ENCODE measurements around the gene LTBP1.
"Not testable (repeated sequence)": the region's sequence is repeated elsewhere in the genome, so short reads cannot be mapped to it uniquely, and the experiment has no call there.

The LTBP1 gene

DNA sequence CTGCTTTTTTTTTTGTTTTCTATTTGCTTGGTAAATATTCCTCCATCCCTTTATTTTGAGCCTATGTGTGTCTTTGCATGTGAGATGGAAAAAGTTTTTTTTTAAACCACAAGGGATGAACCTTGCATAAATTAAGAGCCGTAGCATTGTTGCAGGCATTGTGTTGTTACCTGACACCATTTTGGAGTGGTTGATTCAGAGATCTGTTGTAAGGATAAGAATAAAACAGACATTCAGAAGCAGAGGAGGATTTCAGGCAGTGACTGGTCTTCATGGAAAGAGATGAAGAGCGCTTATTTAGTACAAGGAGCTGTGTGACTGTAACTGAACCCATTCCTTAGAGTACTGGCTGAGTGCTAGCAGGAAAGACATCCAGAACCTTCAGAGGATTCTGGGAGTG is 101.2 kb downstream of the LTBP1 start:
- DNase-seq: no peak

- DNase-seq: no peak
Measured at GRCh38 chr2:33051586-33052360, 105.0 kb downstream of the LTBP1 start.

DNA sequence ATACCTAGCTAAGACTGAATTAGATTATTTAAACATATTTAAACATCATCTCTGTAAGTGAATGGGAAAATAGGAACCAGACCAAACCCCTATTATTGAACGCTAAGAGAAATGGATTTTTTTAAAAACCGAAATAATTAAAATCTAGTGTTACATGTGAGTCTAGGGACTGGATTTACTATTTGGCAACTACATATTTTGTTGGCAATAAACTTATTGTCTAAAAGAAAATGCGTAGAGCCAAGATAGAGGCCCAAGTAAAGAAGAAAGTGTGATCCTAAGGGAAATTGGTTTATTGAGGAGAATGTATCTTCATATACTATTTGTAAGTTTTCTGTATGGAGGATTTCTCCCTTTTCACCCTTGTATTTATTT is 105.6 kb downstream of the LTBP1 start:
- DNase-seq: no peak

GRCh38 chr2:33052795-33053194 is 106.0 kb downstream of the LTBP1 start:
- DNase-seq: not testable (repeated sequence)

DNA sequence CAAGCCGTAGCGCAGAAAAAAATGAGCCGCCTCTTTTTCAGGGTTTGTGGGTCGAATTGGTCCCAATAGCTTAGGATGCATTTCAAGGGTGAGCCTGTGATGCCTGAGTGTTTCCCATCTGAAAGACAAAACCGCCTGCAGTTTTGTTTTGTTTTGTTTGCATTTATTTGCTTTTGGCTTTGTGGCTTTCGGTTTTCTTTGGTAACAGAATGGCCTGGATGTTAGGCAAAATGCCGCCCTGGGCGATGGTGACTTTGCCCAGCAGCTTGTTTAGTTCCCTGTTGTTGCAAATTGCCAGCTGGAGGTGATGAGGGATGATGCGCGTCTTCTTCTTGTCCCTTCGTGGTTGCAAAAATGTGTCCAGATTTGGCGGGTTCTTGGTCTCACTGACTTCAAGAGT is 109.4 kb downstream of the LTBP1 start:
- DNase-seq: no peak

DNA sequence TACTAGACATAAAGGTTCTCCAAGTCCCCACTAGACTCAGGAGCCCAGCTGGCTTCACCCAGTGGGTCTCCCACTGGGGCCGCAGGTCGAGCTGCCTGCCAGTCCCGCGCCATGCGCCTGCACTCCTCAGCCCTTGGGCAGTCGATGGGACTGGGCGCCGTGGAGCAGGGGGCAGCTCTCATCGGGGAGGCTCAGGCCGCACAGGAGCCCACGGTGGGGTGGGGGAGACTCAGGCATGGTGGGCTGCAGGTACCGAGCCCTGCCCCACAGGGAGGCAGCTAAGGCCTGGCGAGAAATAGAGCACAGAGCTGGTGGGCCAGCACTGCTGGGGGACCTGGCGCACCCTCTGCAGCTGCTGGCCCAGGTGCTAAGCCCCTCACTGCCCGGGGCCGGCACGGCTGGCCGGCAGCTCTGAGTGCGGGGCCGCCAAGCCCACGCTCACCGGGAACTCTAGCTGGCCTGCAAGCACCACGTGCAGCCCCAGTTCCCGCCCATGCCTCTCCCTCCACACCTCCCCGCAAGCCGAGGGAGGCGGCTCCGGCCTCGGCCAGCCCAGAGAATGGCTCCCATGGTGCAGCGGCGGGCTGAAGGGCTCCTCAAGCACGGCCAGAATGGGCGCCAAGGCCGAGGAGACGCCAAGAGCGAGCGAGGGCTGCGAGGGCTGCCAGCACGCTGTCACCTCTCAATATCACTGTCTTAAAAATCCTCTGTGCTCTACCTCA is 110.7 kb downstream of the LTBP1 start:
- not testable (repeated sequence) for DNase-seq

- no peak for DNase-seq
Measured at GRCh38 chr2:33058716-33059470, 112.1 kb downstream of the LTBP1 start.

DNA sequence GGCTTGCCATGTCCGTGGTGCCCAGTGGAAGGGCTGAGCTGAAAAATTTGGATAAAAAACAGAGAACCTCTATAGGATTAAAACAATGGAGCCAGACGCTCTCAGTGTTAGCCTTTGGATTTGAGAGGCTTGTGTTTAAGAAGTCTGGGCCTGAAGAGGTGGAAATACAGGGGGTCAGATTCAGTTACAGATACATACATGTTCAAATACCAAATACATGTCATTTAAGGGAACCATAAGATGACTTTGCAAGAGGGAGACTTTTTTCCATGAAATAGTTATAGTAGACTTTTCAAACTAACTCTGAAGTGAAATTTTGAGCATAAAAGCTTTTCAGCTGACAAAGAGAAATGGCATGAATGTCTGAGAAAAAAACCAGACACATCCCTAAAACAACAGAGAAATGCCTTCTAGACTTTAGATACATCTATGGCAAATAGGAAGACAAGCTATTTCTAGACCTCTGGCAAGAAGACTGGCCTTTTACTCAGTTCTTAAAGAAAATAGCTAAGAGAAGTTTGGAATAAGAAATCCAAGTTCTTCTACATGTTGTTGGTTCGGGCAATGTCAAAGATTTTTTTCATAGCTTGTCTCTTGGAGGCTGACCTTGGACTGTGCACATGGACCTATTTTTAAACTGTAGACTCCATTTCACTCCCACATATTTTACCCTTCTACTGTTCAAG is 112.9 kb downstream of the LTBP1 start:
- no peak for DNase-seq

- DNase-seq: no peak
Measured at GRCh38 chr2:33060405-33060804, 113.7 kb downstream of the LTBP1 start.

- DNase-seq: no peak
Measured at GRCh38 chr2:33062665-33063250, 116.0 kb downstream of the LTBP1 start.

DNA sequence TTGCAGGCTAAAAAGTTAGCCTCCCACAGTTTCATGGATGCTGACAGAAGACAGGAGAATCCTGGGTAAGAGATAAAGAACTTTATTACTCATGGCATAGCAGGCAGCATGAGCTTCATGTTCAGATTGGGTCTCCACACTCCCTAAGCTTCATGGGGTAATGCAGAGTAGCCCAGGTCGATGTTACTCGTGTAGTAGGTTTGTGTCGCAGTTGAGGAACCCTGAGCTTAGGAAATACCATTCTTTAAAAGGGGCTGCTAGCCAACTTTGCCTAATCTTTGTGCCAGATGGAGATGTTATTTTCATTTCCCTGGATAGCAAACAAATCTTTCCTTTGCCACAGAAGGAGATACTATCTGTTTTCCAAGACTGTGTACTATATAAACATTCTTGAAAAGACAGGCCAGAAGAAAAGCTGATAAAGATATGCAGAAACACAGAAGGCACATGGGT is 117.6 kb downstream of the LTBP1 start:
- DNase-seq: no peak

DNA sequence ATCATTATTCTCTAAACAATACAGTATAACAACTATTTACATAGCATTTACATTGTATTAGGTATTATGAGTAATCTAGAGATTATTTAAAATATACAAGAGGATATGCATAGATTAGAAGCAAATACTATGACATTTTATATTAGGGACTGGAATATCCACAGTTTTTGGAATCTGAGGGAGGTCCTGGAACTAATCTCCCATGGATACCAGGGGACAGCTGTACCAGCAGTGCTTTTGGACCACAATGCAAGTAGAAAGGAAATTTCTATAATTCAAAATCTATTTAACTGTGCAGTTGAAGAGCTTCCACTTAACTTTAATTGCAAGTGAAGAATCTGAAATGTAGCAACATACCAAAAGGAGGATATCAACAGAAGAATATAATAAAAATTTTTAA is 120.8 kb downstream of the LTBP1 start:
- no peak for DNase-seq

DNA sequence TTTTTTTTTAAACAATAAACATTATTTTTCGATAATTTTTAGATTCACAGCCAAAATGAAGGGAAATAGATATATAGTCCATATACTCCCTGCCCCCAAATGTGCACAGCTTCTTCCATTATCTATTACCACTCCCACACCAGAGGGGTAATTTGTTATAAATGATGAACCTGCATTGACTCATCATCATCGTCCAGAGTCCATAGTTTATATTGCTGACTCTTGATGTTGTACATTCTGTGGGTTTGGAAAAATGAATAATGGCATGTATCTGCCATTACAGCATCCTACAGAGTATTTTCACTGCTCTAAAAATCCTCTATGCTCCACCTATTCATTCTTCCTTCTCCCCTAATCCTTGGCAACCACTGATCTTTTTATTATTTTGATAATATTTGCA is 121.5 kb downstream of the LTBP1 start:
- DNase-seq: no peak

DNA sequence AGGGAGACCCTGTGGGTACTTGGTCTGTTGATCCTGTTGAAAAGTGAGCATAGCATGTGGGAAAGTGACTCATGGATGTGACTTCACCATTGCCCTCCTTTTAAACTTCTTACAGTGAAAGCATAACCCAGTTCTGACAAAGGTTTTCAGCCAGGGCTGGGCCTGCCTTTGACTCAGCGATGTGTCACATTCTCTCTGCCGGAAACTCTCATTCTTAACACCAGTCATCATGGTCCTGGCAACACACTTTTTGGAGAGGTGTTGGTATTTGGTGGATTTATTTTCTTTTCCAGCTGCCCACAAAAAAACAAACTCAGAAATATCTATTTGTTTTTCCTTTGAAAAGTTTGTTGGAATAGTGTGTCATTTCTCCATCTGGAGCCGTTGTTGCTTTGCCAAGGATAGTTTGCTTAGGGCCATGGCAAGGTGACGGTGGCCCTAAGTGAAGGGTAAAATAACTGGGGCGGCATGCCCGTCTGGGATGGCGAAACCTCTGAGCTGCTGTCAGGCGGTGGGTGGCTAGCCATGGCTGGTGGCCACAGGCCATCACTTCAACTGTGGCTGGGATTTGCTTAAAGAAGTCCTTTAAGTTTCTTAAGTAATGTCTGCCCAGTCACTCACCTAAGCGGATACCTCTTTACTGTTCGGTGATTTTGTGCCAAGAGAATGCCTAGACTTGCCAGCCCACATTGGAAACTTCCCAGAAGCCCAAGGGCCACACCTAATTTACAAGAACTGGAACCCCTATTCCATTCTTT is 123.3 kb downstream of the LTBP1 start:
- peak; percentile 7 for DNase-seq

- no peak for DNase-seq
Measured at GRCh38 chr2:33071591-33071990, 124.8 kb downstream of the LTBP1 start.

- no peak for DNase-seq
Measured at GRCh38 chr2:33072614-33073013, 125.9 kb downstream of the LTBP1 start.

- no peak for DNase-seq
Measured at GRCh38 chr2:33073018-33073417, 126.3 kb downstream of the LTBP1 start.

DNA sequence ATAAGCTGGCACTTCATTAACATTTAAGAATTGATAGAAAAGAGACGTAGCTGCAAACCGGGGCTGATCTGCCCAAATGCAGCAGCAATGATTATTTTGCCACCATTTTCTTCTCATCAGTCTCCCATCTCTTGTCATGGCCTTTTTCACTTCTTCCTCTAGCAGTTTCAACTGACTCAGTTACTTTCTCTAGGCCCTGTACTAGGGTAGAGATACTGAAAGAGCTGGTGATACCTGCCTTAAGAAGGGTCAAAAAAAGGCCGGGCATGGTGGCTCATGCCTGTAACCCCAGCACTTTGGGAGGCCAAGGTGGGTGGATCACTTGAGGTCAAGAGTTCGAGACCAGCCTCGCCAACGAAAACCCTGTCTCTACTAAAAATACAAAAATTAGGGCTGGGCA is 127.4 kb downstream of the LTBP1 start:
- DNase-seq: no peak

- DNase-seq: no peak
Measured at GRCh38 chr2:33077311-33077710, 130.6 kb downstream of the LTBP1 start.

DNA sequence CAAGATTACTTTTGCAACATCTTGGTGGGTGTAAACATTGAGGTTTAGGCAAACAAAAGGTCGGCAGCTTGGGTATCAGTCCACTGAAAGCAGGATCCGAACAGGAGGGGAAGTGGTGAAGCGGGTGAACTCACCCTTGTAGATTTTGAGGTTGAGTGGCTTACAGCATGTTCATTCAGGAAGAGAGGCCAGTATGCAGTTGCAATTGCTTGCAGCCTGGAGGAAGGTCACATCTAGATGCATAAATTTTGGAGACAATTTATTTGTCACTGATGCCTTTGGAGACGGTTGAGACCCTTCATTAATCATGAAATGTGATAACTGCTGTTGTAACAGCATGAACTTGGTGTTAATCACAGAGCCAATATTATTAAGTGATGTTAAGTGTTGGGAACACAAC is 131.1 kb downstream of the LTBP1 start:
- no peak for DNase-seq

GRCh38 chr2:33081691-33082090 is 134.9 kb downstream of the LTBP1 start:
- DNase-seq: no peak
